Astrocyte (in vitro differentiated cells and primary cell): ENCODE results near the gene WNT3A. TPM values are rescaled to one million over a fixed set of nuclear protein-coding genes. Genes with fewer than 3 reads are reported as not detected.

ENCODE experiments used
- DNase-seq: peaks from one replicate; pipeline ENCODE4 v3.0.0-alpha.2; 2010; ENCODE audit warnings: low read depth
- FAIRE-seq: peaks from 2 replicates; lab custom pipeline; 2011; peaks lifted over from hg19 to GRCh38; lab: Jason Lieb, UNC
- H2AFZ ChIP-seq: 2 replicates; pipeline ENCODE4 v1.6.0; 2012; ENCODE audit warnings: low read depth, low read length, inconsistent platforms
- H3K27ac ChIP-seq: 2 replicates; pipeline ENCODE4 v1.5.1; 2011; ENCODE audit warnings: low read depth, low read length, inconsistent platforms
- H3K27me3 ChIP-seq: 2 replicates; pipeline ENCODE4 v1.6.0; 2011; ENCODE audit warnings: low read length, inconsistent platforms; ENCODE audit not compliant: insufficient read depth
- H3K36me3 ChIP-seq: 2 replicates; pipeline ENCODE4 v1.5.1; 2011; ENCODE audit warnings: low read length, inconsistent platforms; ENCODE audit not compliant: insufficient read depth
- H3K4me1 ChIP-seq: 2 replicates; pipeline ENCODE4 v1.5.1; 2011; ENCODE audit warnings: low read length, inconsistent platforms; ENCODE audit not compliant: insufficient read depth
- H3K4me2 ChIP-seq: 2 replicates; pipeline ENCODE4 v1.6.0; 2012; ENCODE audit warnings: low read length, inconsistent platforms
- H3K4me3 ChIP-seq: 2 replicates; pipeline ENCODE4 v1.5.1; 2011; ENCODE audit warnings: low read depth, mild to moderate bottlenecking, low read length, inconsistent platforms; ENCODE audit not compliant: insufficient read depth
- H3K79me2 ChIP-seq: 2 replicates; pipeline ENCODE4 v1.6.0; 2012; ENCODE audit warnings: mild to moderate bottlenecking, low read length, inconsistent platforms; ENCODE audit not compliant: insufficient read depth
- H3K9ac ChIP-seq: 2 replicates; pipeline ENCODE4 v1.6.0; 2012; ENCODE audit warnings: mild to moderate bottlenecking, low read length, inconsistent platforms
- H3K9me3 ChIP-seq: 2 replicates; pipeline ENCODE4 v1.5.1; 2012; ENCODE audit warnings: low read depth, mild to moderate bottlenecking, low read length, inconsistent platforms; ENCODE audit not compliant: insufficient read depth
- H4K20me1 ChIP-seq: 2 replicates; pipeline ENCODE4 v1.6.0; 2012; ENCODE audit warnings: low read length, inconsistent platforms; ENCODE audit not compliant: insufficient read depth
- H3K27ac Mint-ChIP-seq: one replicate; pipeline ENCODE4 v1.8.0; 2021; ENCODE audit warnings: mild to moderate bottlenecking, mixed read lengths; ENCODE audit not compliant: unreplicated experiment
- H3K27me3 Mint-ChIP-seq: one replicate; pipeline ENCODE4 v1.8.0; 2021; ENCODE audit warnings: low read depth, mixed read lengths; ENCODE audit not compliant: unreplicated experiment
- H3K36me3 Mint-ChIP-seq: one replicate; pipeline ENCODE4 v1.8.0; 2021; ENCODE audit warnings: low read depth, mixed read lengths; ENCODE audit not compliant: unreplicated experiment
- H3K4me1 Mint-ChIP-seq: one replicate; pipeline ENCODE4 v1.8.0; 2021; ENCODE audit warnings: low read depth, mixed read lengths; ENCODE audit not compliant: unreplicated experiment
- H3K4me3 Mint-ChIP-seq: one replicate; pipeline ENCODE4 v1.8.0; 2021; ENCODE audit warnings: mild to moderate bottlenecking, moderate library complexity, mixed read lengths; ENCODE audit not compliant: unreplicated experiment
- H3K9me3 Mint-ChIP-seq: one replicate; pipeline ENCODE4 v1.8.0; 2021; ENCODE audit warnings: mild to moderate bottlenecking, mixed read lengths; ENCODE audit not compliant: unreplicated experiment
- CTCF ChIP-seq: IDR thresholded peaks from 2 replicates; pipeline ENCODE4 v1.5.1; 2011; ENCODE audit warnings: low read depth, mild to moderate bottlenecking, inconsistent platforms, low read length, moderate library complexity; ENCODE audit not compliant: insufficient read depth
- EZH2 ChIP-seq: IDR thresholded peaks from 2 replicates; pipeline ENCODE4 v1.6.1; 2012; ENCODE audit warnings: mild to moderate bottlenecking, low read length, inconsistent platforms; ENCODE audit not compliant: insufficient read depth
- total RNA-seq: library from RNA; stranded (reverse); gene quantifications from 2 replicates; pipeline ENCODE4 v1.2.1, GENCODE V29; 2021

The WNT3A gene
- total RNA-seq, 1 donor from 2014 or later, result not detected

- Mint-ChIP-seq H3K4me3 (no peak overlapping the region), H3K9me3 (no peaks in the 10 kb centered on the region), H3K36me3 (no peaks in the 10 kb centered on the region), H3K27me3 (peaks cover 82% of the 10 kb centered on the region), H3K27ac (no peak overlapping the region), H3K4me1 (no peaks in the 10 kb centered on the region)
- Histone ChIP-seq H3K9me3 (no peaks in the 10 kb centered on the region), H4K20me1 (peaks cover 6% of the 10 kb centered on the region), H3K27ac (no peak overlapping the region), H3K4me1 (no peaks in the 10 kb centered on the region), H3K79me2 (no peaks in the 10 kb centered on the region), H3K27me3 (peaks cover 60% of the 10 kb centered on the region), H3K4me3 (no peak overlapping the region), H3K36me3 (no peaks in the 10 kb centered on the region), H3K9ac (no peak overlapping the region), H2AFZ (no peak overlapping the region), H3K4me2 (no peak overlapping the region)
- no peak for DNase-seq
- TF ChIP-seq CTCF (no peak), EZH2 (no peak)
- no peak for FAIRE-seq
These were observed 1.8 kb upstream of the WNT3A start for GRCh38 chr1:228004856-228005462.

DNA sequence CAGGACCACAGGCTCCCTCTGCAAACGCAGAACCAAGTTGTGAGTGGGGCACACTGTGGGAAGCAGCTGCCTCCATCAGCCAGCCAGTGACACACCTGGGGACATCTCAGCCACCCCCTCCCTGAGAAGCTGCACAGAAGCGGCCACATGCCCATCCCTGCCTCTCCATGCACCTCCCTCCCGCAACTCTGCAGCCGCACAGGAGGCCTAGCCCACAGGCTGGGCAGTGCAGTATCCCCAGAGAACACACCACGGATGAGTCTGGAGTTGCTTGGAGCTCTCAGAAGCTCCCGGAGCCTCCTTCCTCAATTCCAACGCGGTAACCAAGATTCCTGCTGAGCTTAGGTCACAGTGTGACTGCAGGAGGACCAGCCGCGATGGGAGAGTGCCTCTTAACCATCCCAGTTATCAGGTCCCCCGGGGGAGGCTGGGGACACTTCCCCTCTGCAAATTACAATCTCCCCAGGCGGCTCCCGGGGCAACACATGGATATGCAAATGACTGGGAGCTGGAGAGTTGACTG lies 1.2 kb upstream of the WNT3A start:
- no peak overlapping the region for H3K4me3 Mint-ChIP-seq
- H3K79me2 ChIP-seq, result no peaks in the 10 kb centered on the region
- peaks cover 82% of the 10 kb centered on the region for H3K27me3 Mint-ChIP-seq
- peaks cover 6% of the 10 kb centered on the region for H4K20me1 ChIP-seq
- H3K36me3 ChIP-seq, result no peaks in the 10 kb centered on the region
- no peak overlapping the region for H3K4me2 ChIP-seq
- H3K27me3 ChIP-seq, result peaks cover 55% of the 10 kb centered on the region
- no peak overlapping the region for H3K4me3 ChIP-seq
- FAIRE-seq (no peak), DNase-seq (no peak)
- H3K4me1 ChIP-seq, result no peaks in the 10 kb centered on the region
- no peaks in the 10 kb centered on the region for H3K9me3 ChIP-seq
- H3K9ac ChIP-seq, result no peak overlapping the region
- no peak overlapping the region for H3K27ac Mint-ChIP-seq
- no peaks in the 10 kb centered on the region for H3K9me3 Mint-ChIP-seq
- H3K4me1 Mint-ChIP-seq, result no peaks in the 10 kb centered on the region
- TF ChIP-seq EZH2, result no peak
- TF ChIP-seq CTCF, result no peak
- H3K27ac ChIP-seq, result no peak overlapping the region
- H3K36me3 Mint-ChIP-seq, result peaks cover under 1% of the 10 kb centered on the region
- H2AFZ ChIP-seq, result no peak overlapping the region
